ENCODE data around the gene CYP8B1.

DNA sequence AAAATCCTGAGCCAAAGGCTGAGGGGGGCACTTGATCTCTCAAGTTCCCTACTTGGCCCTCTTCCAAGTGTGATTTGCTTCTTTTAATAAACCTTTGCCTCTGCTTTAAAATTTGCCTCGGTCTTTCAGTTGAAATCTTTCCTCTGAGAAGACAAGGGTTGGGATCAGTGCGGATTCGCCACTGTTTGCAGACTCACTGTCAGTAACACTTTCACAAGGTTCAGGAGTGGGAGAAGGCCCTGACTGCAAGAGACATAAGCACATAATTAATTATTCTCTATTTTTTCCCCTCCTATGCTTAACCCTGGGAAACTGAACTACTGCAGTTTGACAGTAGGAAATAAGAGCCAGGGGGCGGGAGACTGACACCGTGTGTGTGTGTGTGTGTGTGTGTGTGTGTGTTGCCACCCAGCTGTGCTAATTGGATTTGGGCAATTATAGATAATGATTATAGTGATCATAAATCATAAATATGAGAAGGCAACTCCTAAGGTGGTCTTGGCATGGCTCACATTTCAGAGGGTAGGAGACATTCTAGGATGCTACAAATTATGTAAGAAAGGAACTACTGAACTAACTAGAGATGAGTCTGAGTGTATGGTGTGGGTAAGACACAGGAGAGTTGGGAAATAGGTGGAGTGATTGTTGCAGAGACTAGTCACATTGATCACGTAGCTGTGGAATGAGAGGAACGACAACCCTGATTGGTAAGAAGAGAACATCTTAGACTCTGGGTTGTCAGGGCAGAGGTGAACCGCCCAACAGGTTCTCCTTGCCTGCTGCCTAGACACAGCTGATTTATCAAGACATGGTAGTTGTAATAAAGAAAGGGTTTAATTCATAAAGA, 24.8 kb upstream of the CYP8B1 start:
- no peak for TF ChIP-seq POLR2A (IDR thresholded peaks at IDR 0.05; ENCODE audit: borderline replicate concordance, extremely low read depth, insufficient read depth, insufficient read length)
- TF ChIP-seq CEBPB (IDR thresholded peaks at IDR 0.05; ENCODE audit: low read depth), result no peak
- TF ChIP-seq, protein P1, sequence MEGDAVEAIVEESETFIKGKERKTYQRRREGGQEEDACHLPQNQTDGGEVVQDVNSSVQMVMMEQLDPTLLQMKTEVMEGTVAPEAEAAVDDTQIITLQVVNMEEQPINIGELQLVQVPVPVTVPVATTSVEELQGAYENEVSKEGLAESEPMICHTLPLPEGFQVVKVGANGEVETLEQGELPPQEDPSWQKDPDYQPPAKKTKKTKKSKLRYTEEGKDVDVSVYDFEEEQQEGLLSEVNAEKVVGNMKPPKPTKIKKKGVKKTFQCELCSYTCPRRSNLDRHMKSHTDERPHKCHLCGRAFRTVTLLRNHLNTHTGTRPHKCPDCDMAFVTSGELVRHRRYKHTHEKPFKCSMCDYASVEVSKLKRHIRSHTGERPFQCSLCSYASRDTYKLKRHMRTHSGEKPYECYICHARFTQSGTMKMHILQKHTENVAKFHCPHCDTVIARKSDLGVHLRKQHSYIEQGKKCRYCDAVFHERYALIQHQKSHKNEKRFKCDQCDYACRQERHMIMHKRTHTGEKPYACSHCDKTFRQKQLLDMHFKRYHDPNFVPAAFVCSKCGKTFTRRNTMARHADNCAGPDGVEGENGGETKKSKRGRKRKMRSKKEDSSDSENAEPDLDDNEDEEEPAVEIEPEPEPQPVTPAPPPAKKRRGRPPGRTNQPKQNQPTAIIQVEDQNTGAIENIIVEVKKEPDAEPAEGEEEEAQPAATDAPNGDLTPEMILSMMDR (IDR thresholded peaks at IDR 0.05 in 2 of 3, conservative IDR thresholded peaks at IDR 0.05 in 1 of 3; ENCODE audit: borderline replicate concordance in 1 of 3, insufficient read depth in 1 of 3, low read depth in 2 of 3, low read length in 2 of 3), result no peak
- no peak for TF ChIP-seq ZNF274 (IDR thresholded peaks at IDR 0.05; ENCODE audit: low read depth, low read length)

Data from HCT116 (cell line).